ENCODE results near the gene DBNL.

- TF ChIP-seq, protein P1, sequence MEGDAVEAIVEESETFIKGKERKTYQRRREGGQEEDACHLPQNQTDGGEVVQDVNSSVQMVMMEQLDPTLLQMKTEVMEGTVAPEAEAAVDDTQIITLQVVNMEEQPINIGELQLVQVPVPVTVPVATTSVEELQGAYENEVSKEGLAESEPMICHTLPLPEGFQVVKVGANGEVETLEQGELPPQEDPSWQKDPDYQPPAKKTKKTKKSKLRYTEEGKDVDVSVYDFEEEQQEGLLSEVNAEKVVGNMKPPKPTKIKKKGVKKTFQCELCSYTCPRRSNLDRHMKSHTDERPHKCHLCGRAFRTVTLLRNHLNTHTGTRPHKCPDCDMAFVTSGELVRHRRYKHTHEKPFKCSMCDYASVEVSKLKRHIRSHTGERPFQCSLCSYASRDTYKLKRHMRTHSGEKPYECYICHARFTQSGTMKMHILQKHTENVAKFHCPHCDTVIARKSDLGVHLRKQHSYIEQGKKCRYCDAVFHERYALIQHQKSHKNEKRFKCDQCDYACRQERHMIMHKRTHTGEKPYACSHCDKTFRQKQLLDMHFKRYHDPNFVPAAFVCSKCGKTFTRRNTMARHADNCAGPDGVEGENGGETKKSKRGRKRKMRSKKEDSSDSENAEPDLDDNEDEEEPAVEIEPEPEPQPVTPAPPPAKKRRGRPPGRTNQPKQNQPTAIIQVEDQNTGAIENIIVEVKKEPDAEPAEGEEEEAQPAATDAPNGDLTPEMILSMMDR (IDR thresholded peaks at IDR 0.05), result no peak
- TF ChIP-seq EP300 (IDR thresholded peaks at IDR 0.05) (no peak), POLR2A (IDR thresholded peaks at IDR 0.05) (no peak)
These were observed 35.0 kb downstream of the DBNL start for GRCh38 chr7:44079331-44080021.
